Measurements from ENCODE around the gene FAM13C. TPM values are rescaled to one million over a fixed set of nuclear protein-coding genes. Genes with fewer than 3 reads are reported as not detected.

Gene FAM13C
- total RNA-seq, 1 donor from 2014 or later: 5.1 TPM

- no peaks in the 10 kb centered on the region for H3K9me3 Mint-ChIP-seq (ENCODE audit: low read depth)
- DNase-seq (ENCODE audit: low spot score): no peak
- TF ChIP-seq, protein P1, sequence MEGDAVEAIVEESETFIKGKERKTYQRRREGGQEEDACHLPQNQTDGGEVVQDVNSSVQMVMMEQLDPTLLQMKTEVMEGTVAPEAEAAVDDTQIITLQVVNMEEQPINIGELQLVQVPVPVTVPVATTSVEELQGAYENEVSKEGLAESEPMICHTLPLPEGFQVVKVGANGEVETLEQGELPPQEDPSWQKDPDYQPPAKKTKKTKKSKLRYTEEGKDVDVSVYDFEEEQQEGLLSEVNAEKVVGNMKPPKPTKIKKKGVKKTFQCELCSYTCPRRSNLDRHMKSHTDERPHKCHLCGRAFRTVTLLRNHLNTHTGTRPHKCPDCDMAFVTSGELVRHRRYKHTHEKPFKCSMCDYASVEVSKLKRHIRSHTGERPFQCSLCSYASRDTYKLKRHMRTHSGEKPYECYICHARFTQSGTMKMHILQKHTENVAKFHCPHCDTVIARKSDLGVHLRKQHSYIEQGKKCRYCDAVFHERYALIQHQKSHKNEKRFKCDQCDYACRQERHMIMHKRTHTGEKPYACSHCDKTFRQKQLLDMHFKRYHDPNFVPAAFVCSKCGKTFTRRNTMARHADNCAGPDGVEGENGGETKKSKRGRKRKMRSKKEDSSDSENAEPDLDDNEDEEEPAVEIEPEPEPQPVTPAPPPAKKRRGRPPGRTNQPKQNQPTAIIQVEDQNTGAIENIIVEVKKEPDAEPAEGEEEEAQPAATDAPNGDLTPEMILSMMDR (IDR thresholded peaks at IDR 0.05): no peak
- no peaks in the 10 kb centered on the region for H3K27me3 Mint-ChIP-seq (ENCODE audit: low read depth)
- peaks cover 24% of the 10 kb centered on the region for H3K4me1 Mint-ChIP-seq (ENCODE audit: low read depth)
- no peaks in the 10 kb centered on the region for H3K36me3 Mint-ChIP-seq (ENCODE audit: low read depth)
- H3K4me3 Mint-ChIP-seq (ENCODE audit: unreplicated experiment): no peak overlapping the region
- no peak overlapping the region for H3K27ac Mint-ChIP-seq (ENCODE audit: unreplicated experiment)
Measured at GRCh38 chr10:59376846-59377245, 14.5 kb upstream of the FAM13C start.

DNA sequence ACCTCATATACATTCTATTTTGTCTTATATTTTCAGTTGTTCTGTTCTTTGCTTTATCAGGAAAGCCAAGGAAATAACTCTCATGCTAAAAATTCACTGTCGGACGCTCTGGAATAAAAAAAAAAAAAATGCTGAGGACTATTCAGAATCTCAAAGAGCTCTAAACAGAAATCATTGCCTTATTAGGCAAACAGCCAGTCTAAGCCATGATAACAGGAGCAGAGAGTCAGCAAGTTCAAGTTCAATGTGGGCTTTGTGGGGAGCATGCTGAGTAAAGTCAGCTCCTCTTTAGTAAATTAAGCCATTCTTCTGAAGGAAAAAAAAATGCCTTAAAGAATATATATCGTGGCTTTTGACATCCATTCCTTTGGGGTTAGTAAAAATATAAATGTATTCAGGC is 13.6 kb upstream of the FAM13C start:
- Mint-ChIP-seq H3K27me3 (ENCODE audit: low read depth) (no peaks in the 10 kb centered on the region), H3K36me3 (ENCODE audit: low read depth) (no peaks in the 10 kb centered on the region), H3K4me3 (ENCODE audit: unreplicated experiment) (no peak overlapping the region), H3K4me1 (ENCODE audit: low read depth) (peaks cover 24% of the 10 kb centered on the region), H3K27ac (ENCODE audit: unreplicated experiment) (no peak overlapping the region), H3K9me3 (ENCODE audit: low read depth) (no peaks in the 10 kb centered on the region)
- TF ChIP-seq, protein P1 (IDR thresholded peaks at IDR 0.05): no peak
- DNase-seq (ENCODE audit: low spot score): no peak

DNA sequence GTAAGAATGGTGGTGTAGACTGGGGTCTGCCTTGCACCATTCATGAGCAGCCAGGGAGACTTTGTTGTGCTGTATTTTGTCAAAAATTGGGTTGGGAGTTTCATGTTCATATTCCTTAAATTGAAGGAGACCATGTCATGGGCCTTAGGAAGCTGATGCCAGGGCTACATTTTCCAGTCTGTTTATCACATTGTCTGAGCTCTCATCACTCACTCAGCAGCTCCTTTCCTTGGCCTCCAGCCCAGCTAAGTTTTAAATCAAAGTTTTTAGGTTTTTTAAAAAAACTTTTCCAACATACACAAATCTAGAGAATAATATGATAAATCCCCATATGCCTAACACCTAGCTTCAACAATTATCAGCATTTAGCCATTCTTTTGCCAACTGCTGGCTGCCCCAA is 12.6 kb upstream of the FAM13C start:
- Mint-ChIP-seq H3K4me1 (ENCODE audit: low read depth) (peaks cover 24% of the 10 kb centered on the region), H3K9me3 (ENCODE audit: low read depth) (no peaks in the 10 kb centered on the region), H3K27ac (ENCODE audit: unreplicated experiment) (no peak overlapping the region), H3K27me3 (ENCODE audit: low read depth) (no peaks in the 10 kb centered on the region), H3K4me3 (ENCODE audit: unreplicated experiment) (no peak overlapping the region), H3K36me3 (ENCODE audit: low read depth) (no peaks in the 10 kb centered on the region)
- TF ChIP-seq, protein P1 (IDR thresholded peaks at IDR 0.05): no peak
- no peak for DNase-seq (ENCODE audit: low spot score)

- TF ChIP-seq, protein P1 (IDR thresholded peaks at IDR 0.05): no peak
- Mint-ChIP-seq H3K9me3 (ENCODE audit: low read depth) (no peaks in the 10 kb centered on the region), H3K4me3 (ENCODE audit: unreplicated experiment) (no peak overlapping the region), H3K4me1 (ENCODE audit: low read depth) (peaks cover 24% of the 10 kb centered on the region), H3K27ac (ENCODE audit: unreplicated experiment) (peak overlapping the region; percentile 82), H3K27me3 (ENCODE audit: low read depth) (no peaks in the 10 kb centered on the region), H3K36me3 (ENCODE audit: low read depth) (no peaks in the 10 kb centered on the region)
- DNase-seq (ENCODE audit: low spot score): no peak
Measured at GRCh38 chr10:59373071-59373470, 10.7 kb upstream of the FAM13C start.

DNA sequence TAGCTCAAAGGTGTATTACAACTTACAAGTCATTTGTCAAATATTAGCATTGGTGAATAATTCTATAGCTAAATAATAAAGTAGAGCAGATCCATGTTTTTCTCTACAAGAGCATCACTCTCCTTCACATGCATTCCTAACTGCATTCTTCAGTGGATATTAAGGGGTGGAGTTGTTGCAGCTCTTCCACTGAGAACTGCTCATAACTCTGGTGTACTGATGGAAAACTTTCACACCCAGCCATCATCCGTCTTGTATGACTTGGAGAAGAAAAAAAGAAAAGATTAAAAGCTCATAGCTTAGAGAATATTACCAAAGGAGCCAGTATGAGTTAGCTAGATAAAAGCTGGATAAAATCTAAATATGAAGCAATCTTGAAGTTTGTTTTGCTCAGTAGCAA is 10.2 kb upstream of the FAM13C start:
- Mint-ChIP-seq H3K4me3 (ENCODE audit: unreplicated experiment) (no peak overlapping the region), H3K27me3 (ENCODE audit: low read depth) (no peaks in the 10 kb centered on the region), H3K27ac (ENCODE audit: unreplicated experiment) (peak overlapping the region; percentile 82), H3K9me3 (ENCODE audit: low read depth) (no peaks in the 10 kb centered on the region), H3K4me1 (ENCODE audit: low read depth) (peaks cover 24% of the 10 kb centered on the region), H3K36me3 (ENCODE audit: low read depth) (no peaks in the 10 kb centered on the region)
- no peak for DNase-seq (ENCODE audit: low spot score)
- TF ChIP-seq, protein P1 (IDR thresholded peaks at IDR 0.05): no peak
